ENCODE results near the gene FBN2. TPM values are rescaled to one million over a fixed set of nuclear protein-coding genes. Genes with fewer than 3 reads are reported as not detected.

Gene FBN2
- total and polyA plus RNA-seq, 9 of the 15 experiments (the other 6 are each of a cell fraction or from before 2014, with no cell fraction given), result 0.01 to 0.09 TPM; not detected in 7

DNA sequence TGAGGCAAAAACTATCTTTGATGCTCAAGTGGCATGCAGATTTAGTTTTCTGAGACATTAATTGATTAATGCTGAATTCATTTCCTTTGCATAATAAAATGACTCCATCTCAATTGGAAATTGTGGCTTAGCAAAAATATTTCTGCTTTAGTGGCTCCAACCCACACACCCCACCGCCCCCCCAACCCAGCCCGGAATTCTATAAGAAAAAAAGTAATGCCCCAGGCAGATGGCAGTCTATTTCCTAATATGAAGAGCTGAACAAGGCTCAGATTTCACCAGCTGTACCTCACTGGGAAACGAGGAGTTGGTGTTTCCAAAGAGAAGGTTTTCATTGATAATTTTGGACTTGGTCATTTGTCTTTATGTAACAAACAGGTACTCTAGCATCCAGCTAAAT lies 182.1 kb downstream of the FBN2 start:
- H4K20me1 ChIP-seq (replicated peaks; ENCODE audit: control insufficient read depth, insufficient read depth, low read length), result no peaks in the 10 kb centered on the region
- no peak overlapping the region for H3K4me2 ChIP-seq (ENCODE audit: insufficient read depth, low read length)
- no peak for DNase-seq (ENCODE audit: extremely low read depth in 1 of 4, low spot score in 3 of 4)
- in situ Hi-C loops (cut with MboI), result no loop called here
- CTCF ChIA-PET (ENCODE audit: low intra/inter-chr PET ratio), result no interaction called here
- no peaks in the 10 kb centered on the region for H3K4me1 ChIP-seq (replicated peaks in 1 of 2; ENCODE audit: control insufficient read depth in 2 of 2, insufficient read depth in 2 of 2, low read length in 2 of 2)
- POLR2A ChIA-PET, result no interaction called here
- no peaks in the 10 kb centered on the region for H3K27me3 ChIP-seq (ENCODE audit: control insufficient read depth in 2 of 2, insufficient read depth in 2 of 2, low read length in 2 of 2)
- no peak overlapping the region for H2AFZ ChIP-seq (ENCODE audit: low read depth, low read length)
- no TSS peak for BruUV-seq (replicated peaks)
- H3K36me3 ChIP-seq (ENCODE audit: control insufficient read depth, insufficient read depth, low read length), result no peaks in the 10 kb centered on the region
- no peaks in the 10 kb centered on the region for H3K9me3 ChIP-seq (replicated peaks; ENCODE audit: control insufficient read depth, insufficient read depth, low read depth, low read length)
- no peak for ATAC-seq
- TF ChIP-seq ZNF586 (CRISPR knock-in tag; conservative IDR thresholded peaks at IDR 0.05), result no peak
- no peak for TF ChIP-seq CTBP1 (IDR thresholded peaks at IDR 0.05; ENCODE audit: borderline replicate concordance)
- TF ChIP-seq ZNF134 (CRISPR knock-in tag; conservative IDR thresholded peaks at IDR 0.05), result no peak
- TF ChIP-seq ZNF398 (CRISPR knock-in tag; IDR thresholded peaks at IDR 0.05), result no peak
- TF ChIP-seq, protein P1, sequence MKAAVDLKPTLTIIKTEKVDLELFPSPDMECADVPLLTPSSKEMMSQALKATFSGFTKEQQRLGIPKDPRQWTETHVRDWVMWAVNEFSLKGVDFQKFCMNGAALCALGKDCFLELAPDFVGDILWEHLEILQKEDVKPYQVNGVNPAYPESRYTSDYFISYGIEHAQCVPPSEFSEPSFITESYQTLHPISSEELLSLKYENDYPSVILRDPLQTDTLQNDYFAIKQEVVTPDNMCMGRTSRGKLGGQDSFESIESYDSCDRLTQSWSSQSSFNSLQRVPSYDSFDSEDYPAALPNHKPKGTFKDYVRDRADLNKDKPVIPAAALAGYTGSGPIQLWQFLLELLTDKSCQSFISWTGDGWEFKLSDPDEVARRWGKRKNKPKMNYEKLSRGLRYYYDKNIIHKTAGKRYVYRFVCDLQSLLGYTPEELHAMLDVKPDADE (conservative IDR thresholded peaks at IDR 0.05; ENCODE audit: control insufficient read depth, low read depth, low read length), result no peak
- no peak for TF ChIP-seq JUN (IDR thresholded peaks at IDR 0.05; ENCODE audit: borderline replicate concordance, low read depth, low read length)
- no peak for TF ChIP-seq JUN (CRISPR knock-in tag; IDR thresholded peaks at IDR 0.05; ENCODE audit: borderline replicate concordance)
- no peak for TF ChIP-seq ESRRA (IDR thresholded peaks at IDR 0.05; ENCODE audit: borderline replicate concordance, low read depth)
- TF ChIP-seq NR2C2 (CRISPR knock-in tag; IDR thresholded peaks at IDR 0.05), result no peak
- no peak for TF ChIP-seq NR2C2 (tag; IDR thresholded peaks at IDR 0.05)
- TF ChIP-seq HDGF (IDR thresholded peaks at IDR 0.05), result no peak
- TF ChIP-seq BACH1 (tag; IDR thresholded peaks at IDR 0.05), result no peak
- TF ChIP-seq ZNF766 (CRISPR knock-in tag; conservative IDR thresholded peaks at IDR 0.05), result no peak
- no peak for TF ChIP-seq TEAD4 (IDR thresholded peaks at IDR 0.05; ENCODE audit: low read length)
- TF ChIP-seq TEAD4 (CRISPR knock-in tag; IDR thresholded peaks at IDR 0.05; ENCODE audit: borderline replicate concordance), result no peak
- no peak for TF ChIP-seq ZZZ3 (IDR thresholded peaks at IDR 0.05)
- TF ChIP-seq BRF2 (IDR thresholded peaks at IDR 0.05; ENCODE audit: borderline replicate concordance, insufficient read depth, insufficient read length), result no peak
- TF ChIP-seq ZNF282 (CRISPR knock-in tag; IDR thresholded peaks at IDR 0.05), result no peak
- H3K9ac ChIP-seq (ENCODE audit: insufficient read depth in 1 of 2, low read depth in 2 of 2, low read length in 2 of 2), result no peak overlapping the region
- no peak for FAIRE-seq
- H3K4me3 ChIP-seq, result no peak overlapping the region
- no peak overlapping the region for H3K27ac ChIP-seq (ENCODE audit: extremely low read depth, low read depth, low read length)
- WGBS (ENCODE audit: insufficient coverage, low coverage, missing lambda C conversion rate), result 0% methylated on average over 2 of the region's 3 CpGs
- H3K79me2 ChIP-seq (ENCODE audit: control insufficient read depth, insufficient read depth, low read length), result no peaks in the 10 kb centered on the region
- no peaks in the 10 kb centered on the region for H3K9me1 ChIP-seq (ENCODE audit: control insufficient read depth, insufficient read depth, low read length)
- intact Hi-C loops (cut with micrococcal nuclease), result no loop called here
